KMS-11 (cell line): ENCODE results near the gene RAB40C.

ENCODE experiments used
- H2AFZ ChIP-seq: fragments of 200-600 bp; sonication (generic); 2 replicates; pipeline ENCODE4 v1.6.1; 2016; ENCODE audit warnings: antibody characterized with exemption, mixed run types, low read depth
- H3K27ac ChIP-seq: fragments of 200-600 bp; sonication (generic); 2 replicates; pipeline ENCODE4 v1.6.1; 2016; ENCODE audit warnings: mild to moderate bottlenecking, mixed run types
- H3K27me3 ChIP-seq: fragments of 200-600 bp; sonication (generic); 2 replicates; pipeline ENCODE4 v1.6.1; 2017; ENCODE audit warnings: mild to moderate bottlenecking, low read depth, mixed run types, moderate library complexity; ENCODE audit not compliant: insufficient read depth
- H3K36me3 ChIP-seq: fragments of 200-600 bp; sonication (generic); 2 replicates; pipeline ENCODE4 v1.6.1; 2017; ENCODE audit warnings: mild to moderate bottlenecking, mixed run types; ENCODE audit not compliant: insufficient read depth
- H3K4me1 ChIP-seq: fragments of 200-600 bp; sonication (generic); 2 replicates; pipeline ENCODE4 v1.6.1; 2016; ENCODE audit warnings: mild to moderate bottlenecking, low read depth, mixed run types; ENCODE audit not compliant: poor library complexity, severe bottlenecking
- H3K4me2 ChIP-seq: fragments of 200-600 bp; sonication (generic); 2 replicates; pipeline ENCODE4 v1.7.0; 2016; ENCODE audit warnings: mild to moderate bottlenecking, mixed run types
- H3K4me3 ChIP-seq: fragments of 200-600 bp; sonication (generic); IDR thresholded peaks from 2 replicates; pipeline ENCODE4 v1.6.1; 2017; ENCODE audit warnings: low read depth, low read length, mixed read lengths; ENCODE audit not compliant: insufficient read depth
- H3K79me2 ChIP-seq: fragments of 200-600 bp; sonication (generic); 2 replicates; pipeline ENCODE4 v1.6.1; 2016; ENCODE audit warnings: low read depth, mixed run types; ENCODE audit not compliant: insufficient read depth
- H3K9ac ChIP-seq: fragments of 200-600 bp; sonication (generic); 2 replicates; pipeline ENCODE4 v1.6.1; 2016; ENCODE audit warnings: mild to moderate bottlenecking, mixed run types
- H4K20me1 ChIP-seq: fragments of 200-600 bp; sonication (generic); 2 replicates; pipeline ENCODE4 v1.6.1; 2016; ENCODE audit warnings: mild to moderate bottlenecking, mixed run types; ENCODE audit not compliant: insufficient read depth
- TF ChIP-seq, protein P1 (sequence below): fragments of 200-600 bp; sonication (generic); conservative IDR thresholded peaks from 2 replicates; pipeline ENCODE4 v1.6.1; 2017; ENCODE audit warnings: low read depth, mild to moderate bottlenecking, antibody characterized with exemption, low read length, moderate library complexity, mixed read lengths

The RAB40C gene

GRCh38 chr16:674968-675883 lies 85.4 kb downstream of the RAB40C start, which contains the start of gene RHBDL1:
RHBDL1 (plus strand) TSS chr16:675671; CDS start chr16:675791, 120 bp downstream.
- H3K4me2 ChIP-seq = no peak within 1 kb of the TSS
- no peak within 1 kb of the TSS for H3K27ac ChIP-seq
- no peaks in the 10 kb centered on the region for H4K20me1 ChIP-seq
- H3K36me3 ChIP-seq = peaks cover 3% of the 10 kb centered on the region; the same call in 1 of the 2 replicates
- no peak within 1 kb of the TSS for H3K4me3 ChIP-seq
- H2AFZ ChIP-seq = no peak within 1 kb of the TSS
- no peaks in the 10 kb centered on the region for H3K79me2 ChIP-seq
- TF ChIP-seq, protein P1, sequence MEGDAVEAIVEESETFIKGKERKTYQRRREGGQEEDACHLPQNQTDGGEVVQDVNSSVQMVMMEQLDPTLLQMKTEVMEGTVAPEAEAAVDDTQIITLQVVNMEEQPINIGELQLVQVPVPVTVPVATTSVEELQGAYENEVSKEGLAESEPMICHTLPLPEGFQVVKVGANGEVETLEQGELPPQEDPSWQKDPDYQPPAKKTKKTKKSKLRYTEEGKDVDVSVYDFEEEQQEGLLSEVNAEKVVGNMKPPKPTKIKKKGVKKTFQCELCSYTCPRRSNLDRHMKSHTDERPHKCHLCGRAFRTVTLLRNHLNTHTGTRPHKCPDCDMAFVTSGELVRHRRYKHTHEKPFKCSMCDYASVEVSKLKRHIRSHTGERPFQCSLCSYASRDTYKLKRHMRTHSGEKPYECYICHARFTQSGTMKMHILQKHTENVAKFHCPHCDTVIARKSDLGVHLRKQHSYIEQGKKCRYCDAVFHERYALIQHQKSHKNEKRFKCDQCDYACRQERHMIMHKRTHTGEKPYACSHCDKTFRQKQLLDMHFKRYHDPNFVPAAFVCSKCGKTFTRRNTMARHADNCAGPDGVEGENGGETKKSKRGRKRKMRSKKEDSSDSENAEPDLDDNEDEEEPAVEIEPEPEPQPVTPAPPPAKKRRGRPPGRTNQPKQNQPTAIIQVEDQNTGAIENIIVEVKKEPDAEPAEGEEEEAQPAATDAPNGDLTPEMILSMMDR = no peak
- no peaks in the 10 kb centered on the region for H3K4me1 ChIP-seq
- no peak within 1 kb of the TSS for H3K9ac ChIP-seq
- no peaks in the 10 kb centered on the region for H3K27me3 ChIP-seq

GRCh38 chr16:675884-676564 lies 86.2 kb downstream of the RAB40C start:
- H3K4me1 ChIP-seq = no peaks in the 10 kb centered on the region
- H3K27me3 ChIP-seq = no peaks in the 10 kb centered on the region
- H3K79me2 ChIP-seq = peaks cover 6% of the 10 kb centered on the region
- peaks cover 3% of the 10 kb centered on the region; the same call in 1 of the 2 replicates for H3K36me3 ChIP-seq
- H3K4me2 ChIP-seq = no peak overlapping the region
- no peak overlapping the region for H3K27ac ChIP-seq
- no peak overlapping the region for H3K4me3 ChIP-seq
- TF ChIP-seq, protein P1 = no peak
- no peak overlapping the region for H3K9ac ChIP-seq
- H4K20me1 ChIP-seq = no peaks in the 10 kb centered on the region
- H2AFZ ChIP-seq = no peak overlapping the region

GRCh38 chr16:676565-676902 lies 86.7 kb downstream of the RAB40C start:
- Histone ChIP-seq H3K9ac (no peak overlapping the region), H3K4me1 (no peaks in the 10 kb centered on the region), H3K4me2 (no peak overlapping the region)

DNA sequence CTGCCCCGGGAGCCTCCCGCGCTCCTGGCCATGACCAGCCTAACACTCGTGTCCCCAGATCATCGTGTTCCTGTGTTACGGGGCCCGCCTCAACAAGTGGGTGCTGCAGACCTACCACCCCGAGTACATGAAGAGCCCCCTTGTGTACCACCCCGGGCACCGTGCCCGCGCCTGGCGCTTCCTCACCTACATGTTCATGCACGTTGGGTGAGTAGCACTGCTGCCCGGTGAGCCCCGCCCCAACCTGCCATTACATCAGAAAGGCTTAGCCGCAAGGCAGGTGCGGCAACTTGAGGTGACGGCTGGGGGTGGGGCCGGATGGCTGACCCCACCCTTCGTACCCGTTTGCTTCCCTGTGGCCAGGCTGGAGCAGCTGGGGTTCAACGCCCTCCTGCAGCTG lies 87.0 kb downstream of the RAB40C start:
- H3K4me1 ChIP-seq = no peaks in the 10 kb centered on the region
- no peaks in the 10 kb centered on the region for H4K20me1 ChIP-seq
- no peak overlapping the region for H3K9ac ChIP-seq

More at GRCh38 chr16:676565-676902, 86.7 kb downstream of the RAB40C start:
- Histone ChIP-seq H2AFZ (no peak overlapping the region), H3K36me3 (peaks cover 3% of the 10 kb centered on the region; the same call in 1 of the 2 replicates), H3K27ac (no peak overlapping the region), H3K27me3 (no peaks in the 10 kb centered on the region), H3K4me3 (no peak overlapping the region), H3K79me2 (peaks cover 11% of the 10 kb centered on the region), H4K20me1 (no peaks in the 10 kb centered on the region)
- TF ChIP-seq, protein P1 = no peak

More for the DNA sequence above, 87.0 kb downstream of the RAB40C start:
- Histone ChIP-seq H3K4me3 (no peak overlapping the region), H3K79me2 (peaks cover 14% of the 10 kb centered on the region), H3K4me2 (no peak overlapping the region), H2AFZ (no peak overlapping the region), H3K27me3 (no peaks in the 10 kb centered on the region), H3K36me3 (peaks cover 3% of the 10 kb centered on the region; the same call in 1 of the 2 replicates), H3K27ac (no peak overlapping the region)
- TF ChIP-seq, protein P1 = no peak
